ENCODE data around the gene ATG16L1.
A peak's percentile ranks its signal among the peaks of the same experiment; 100 is the strongest.

The ATG16L1 gene

DNA sequence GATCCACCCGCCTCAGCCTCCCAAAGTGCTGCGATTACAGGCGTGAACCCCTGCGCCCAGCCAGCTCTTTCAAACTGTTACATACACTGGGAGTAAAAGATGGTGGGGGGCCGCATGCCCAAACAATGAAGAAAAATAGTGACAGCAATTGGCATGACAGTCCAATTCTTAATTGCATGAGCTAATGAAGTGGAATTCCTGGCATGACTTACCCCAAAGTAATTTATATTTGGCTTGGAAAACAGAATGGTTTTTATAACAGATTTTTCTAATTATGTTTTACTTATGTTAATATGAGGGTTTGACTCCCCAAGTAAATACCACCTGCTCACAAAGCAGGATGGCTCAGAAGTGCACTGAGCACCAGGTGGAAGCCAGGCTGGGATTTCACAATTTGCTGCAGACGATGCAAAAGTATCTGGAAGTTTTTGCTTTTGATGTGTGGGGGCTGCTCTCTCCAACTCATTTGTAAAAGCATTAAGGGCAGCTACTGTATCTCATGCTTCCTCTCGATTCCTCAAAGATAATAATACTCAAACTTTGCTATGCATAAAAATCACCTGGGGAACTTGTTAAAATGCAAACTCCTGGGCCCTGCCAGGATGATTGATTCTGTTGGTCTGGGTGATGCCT lies 24.0 kb upstream of the ATG16L1 start:
- no peak for DNase-seq

DNA sequence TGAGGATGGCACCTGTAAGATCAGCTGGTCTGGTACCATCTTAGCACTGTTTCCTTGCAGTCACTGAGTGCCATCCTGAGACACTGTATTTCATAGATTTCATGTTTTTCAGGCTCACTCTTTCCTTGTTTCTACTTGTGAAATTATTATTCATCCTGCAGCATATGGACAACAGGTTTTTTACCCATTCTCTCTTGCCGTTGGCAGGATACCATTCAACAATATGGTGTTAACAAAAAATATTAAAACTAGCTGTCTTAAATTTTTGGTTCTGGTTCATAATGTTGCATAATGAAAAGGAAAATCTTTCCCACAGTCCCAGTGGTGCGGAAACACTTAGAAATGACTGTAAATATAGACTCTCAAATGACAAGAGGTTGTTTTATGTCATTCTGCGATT lies 23.1 kb upstream of the ATG16L1 start:
- no peak for DNase-seq

DNA sequence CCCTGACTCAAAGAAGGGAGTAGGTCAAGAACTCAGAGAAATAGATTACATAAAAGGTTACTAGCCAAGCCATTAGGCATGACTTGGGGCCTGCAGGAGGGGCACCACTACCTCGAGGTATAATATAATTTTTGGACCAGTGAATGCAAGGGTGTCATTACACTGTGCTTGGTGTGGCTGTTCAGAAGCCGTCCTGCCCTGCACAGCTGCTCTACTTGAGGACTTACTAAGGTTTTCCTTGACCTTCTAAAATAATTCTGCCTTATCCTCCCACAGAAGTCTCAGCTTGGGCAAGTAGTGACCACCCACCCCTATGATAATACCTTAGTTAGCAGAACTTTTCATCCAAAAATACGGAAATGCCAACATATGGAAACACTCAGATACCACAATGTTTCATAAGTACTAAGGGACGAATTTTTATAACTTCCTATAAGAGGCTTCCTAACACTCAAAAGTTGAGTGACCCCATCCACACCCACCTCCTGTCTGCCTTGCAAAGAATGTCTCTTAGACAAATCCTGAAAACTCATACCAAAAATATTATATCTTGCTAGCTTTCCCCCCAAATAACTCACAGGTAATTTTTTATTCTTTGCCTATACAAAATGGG lies 17.7 kb upstream of the ATG16L1 start:
- no peak for DNase-seq

DNA sequence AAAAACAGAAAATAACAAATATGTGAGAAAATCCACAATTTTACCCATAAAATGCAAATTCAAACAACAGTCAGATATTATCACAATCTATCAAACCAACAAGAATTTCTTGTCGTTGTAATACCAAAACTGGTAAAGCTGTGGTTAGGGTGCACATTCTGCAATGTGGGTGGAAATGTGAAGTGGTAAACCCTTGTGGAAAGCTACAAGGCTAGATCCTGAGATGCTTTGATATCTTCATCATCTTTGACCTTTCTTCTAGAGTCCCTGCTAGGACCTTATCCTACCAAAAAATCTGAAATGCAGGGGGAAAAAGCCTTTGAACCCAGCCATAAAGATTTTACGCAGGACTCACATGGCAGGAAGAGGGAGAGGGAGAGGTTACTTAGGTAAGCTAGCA lies 17.2 kb upstream of the ATG16L1 start:
- no peak for DNase-seq

DNA sequence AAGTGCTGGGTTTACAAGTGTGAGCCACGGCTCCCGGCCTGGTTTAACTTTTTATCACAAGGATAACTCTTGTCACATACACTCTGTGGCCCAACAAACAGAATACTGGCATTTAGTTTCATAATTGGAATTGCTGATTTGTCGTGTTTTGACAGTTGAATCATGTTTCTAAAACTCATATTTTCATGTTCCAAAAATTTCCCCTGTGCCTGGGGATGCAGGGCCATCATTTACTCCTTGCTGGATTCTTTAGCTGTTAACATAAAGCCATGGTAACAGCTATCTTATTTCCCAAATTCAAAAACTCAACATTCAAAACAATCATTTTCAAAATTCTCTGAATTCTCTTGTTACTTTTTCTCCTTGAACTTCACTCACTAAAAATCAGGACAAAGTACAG lies 16.5 kb upstream of the ATG16L1 start:
- DNase-seq = no peak

DNA sequence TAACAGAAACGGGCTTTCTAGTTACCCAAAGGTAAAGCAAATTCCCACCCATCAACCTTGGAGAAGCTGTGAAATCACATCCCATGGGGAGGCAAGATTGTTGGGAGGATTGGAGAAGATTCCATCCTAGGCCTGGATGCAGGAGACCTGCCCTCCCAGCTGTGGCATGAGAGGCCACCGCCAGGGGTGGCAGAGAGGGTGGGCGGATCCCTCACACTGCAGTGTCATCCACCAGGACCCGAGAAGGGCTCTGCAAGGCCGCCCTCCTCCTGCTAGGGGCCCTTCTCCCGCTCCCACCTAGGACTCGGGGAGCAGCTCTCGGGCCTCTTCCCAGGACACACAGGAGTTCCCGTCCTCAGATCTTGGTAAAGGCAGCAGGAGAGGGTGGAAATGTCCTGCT lies 15.5 kb upstream of the ATG16L1 start:
- DNase-seq = no peak

DNA sequence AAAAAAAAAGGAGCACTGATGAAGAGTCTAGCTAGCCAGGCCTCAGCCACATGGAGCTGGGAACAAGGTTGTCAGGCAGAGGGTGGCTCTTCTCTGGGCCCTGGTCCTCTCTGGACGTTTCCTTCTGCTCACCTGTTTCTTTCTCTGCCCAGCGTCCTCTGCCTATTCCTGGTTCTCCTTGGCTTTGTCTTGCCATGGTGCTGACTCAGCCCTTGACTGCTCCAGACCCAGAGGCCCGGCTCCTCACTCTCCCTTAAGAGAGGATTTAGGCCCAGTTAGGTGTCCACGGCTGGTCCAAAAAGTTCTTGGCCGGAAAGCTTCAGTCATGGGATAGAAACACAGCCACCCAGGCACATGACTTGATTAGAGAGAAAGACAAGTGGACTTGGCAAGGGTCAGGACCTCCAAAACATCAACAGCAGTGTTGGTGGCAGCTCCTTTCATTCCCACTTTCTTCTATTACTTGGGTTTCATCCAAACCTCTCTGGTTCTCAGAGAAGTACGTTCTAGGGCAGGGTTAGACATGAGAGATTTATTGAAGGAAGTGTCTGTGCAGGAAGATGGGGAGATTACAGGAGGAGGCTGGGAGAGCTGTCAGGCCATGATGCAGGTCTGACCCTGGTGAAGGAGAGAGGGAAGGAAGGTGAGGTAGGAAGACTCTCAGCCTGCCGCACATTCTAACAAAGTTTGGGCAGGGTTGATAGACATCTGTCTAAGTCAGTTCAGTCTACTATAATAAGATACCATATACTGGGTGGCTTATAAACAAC lies 14.5 kb upstream of the ATG16L1 start:
- DNase-seq = no peak

DNA sequence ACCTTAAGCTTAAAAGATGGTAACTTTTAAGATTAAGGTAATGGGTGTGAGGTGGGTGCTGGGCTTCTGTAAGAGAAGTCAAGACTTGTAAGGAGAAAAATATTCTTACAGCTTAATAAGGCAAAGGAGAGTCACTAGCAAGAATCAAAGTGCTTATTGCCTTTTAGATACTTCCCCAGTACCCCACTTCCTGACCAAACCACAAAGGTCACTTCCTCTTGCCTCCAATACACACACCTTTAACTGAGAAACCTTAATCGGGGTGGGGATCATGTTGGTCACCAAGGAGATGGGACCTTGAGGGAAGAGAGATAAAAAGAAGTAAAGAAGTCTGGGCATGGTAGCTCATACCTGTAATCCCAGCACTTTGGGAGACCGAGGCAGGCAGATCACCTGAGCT lies 10.6 kb upstream of the ATG16L1 start:
- peak; percentile 23 for DNase-seq

DNA sequence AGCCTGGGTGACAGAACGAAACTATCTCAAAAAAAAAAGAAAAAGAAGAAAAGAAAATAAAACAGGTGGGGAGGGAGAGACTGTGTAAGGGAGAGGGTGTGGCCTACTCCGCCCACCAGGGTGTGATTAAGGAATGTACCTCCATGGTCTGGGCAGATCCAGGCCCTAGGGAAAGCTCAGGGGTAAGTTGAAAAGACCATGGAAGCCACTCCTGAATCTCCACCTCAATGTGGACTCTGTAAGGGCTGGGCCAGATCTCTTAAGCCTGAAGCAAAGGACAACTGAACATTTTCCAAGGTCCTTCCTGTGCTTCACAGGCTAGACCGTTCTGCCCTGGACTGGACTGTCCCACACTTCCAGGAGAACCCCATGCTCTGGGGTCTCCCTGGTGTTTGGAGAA lies 9.7 kb upstream of the ATG16L1 start:
- no peak for DNase-seq

DNA sequence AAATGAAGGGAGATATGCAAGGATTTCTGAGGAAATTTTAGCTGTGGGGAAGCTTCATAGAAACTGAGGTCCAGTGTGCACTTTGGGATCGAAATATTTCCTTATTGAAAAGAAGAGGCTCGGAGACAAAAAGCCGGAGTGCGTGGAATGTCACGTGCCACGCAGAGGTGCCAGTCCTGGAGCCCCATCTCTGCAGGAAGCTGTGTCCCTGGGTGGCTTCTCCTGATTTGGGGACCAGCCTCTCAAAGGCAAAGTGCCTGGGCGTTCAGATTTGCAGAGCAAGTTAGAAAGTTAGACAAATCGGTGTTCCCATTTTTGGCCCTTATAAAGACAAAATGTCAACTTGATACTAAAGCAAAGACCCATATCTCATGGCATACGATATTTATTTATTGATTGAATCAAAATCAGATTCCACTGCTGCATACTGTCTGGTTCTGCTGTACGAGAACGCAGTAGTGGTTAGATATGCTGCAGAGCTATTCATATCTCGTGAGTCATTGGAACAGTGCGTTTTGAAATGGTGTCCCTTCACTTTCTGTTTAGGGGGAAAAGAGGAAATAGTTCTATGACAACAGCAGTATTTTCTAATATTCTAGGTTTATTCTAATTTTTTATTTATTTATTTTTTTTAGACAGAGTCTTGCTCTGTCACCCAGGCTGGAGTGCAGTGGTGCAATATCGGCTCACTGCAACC lies 9.1 kb upstream of the ATG16L1 start:
- DNase-seq = no peak

DNA sequence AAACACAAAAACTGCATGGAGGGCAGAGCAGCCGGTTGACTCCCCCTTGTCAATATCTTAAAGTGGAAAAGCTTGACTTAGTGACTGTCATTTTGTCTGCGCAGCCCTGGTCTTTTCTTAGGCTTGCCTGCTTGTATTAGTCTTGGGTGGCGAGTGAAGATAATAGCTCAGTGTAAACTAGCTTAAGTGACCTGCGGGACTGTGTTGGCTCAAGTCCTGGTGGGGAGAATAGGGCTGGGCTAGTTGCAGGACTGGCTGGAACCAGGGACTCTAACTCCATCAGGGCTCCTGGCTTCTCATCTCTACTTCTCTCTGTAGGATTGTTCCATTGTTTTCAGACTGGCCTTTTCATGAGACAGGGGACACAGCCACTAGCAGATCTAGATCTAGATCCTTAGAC lies 8.1 kb upstream of the ATG16L1 start:
- DNase-seq = no peak

DNA sequence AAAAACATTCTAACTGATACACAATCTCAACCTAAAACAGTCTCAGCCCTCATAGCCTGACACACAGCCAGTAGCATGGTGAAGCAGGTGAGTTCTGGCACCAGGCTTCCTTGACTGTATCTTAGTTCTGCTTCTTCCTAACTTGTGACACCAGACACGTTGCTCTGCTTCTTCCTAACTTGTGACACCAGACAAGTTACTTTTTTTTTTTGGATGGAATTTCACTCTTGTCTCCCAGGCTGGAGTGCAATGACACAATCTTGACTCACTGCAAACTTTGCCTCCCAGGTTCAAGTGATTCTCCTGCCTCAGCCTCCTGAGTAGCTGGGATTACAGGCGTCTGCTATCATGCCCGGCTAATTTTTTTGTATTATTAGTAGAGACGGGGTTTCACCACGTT lies 6.7 kb upstream of the ATG16L1 start:
- DNase-seq = no peak

DNA sequence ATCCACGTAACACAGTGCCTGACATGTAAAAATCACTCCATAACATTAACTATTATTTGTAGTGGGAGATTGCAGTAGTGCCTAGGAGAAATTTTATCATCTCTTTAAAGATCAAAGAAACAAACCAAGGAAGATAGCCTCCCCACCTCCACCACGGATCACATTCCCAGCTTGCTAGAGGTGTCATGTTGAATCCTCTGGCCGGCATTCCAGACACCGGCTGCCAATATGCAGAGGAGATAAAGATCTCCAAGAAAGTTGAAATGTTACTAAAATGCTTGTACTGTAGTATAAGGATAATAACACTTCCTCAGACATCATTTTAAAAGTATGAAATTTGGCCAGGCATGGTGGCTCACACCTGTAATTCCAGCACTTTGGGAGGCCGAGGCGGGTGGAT lies 6.1 kb upstream of the ATG16L1 start:
- DNase-seq = no peak

DNA sequence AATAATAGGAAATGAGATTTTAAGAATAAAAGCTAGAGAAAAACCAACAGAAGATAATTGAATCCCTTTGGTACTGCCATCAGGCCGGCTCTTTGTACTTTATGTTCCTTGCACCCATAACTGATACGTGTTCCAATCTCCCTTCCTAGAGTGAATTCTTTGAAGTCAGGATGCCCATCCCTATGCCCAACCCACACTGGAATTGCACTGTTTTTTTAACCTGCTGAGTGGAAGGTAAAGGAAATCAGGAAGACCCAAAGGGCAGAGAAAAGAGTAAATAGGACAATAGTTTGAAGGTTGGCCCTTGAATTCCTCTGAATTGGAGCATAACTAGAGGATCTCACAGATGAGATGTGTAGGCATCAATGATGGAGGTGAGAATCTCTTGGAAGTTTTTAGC lies 4.4 kb upstream of the ATG16L1 start:
- DNase-seq = no peak

DNA sequence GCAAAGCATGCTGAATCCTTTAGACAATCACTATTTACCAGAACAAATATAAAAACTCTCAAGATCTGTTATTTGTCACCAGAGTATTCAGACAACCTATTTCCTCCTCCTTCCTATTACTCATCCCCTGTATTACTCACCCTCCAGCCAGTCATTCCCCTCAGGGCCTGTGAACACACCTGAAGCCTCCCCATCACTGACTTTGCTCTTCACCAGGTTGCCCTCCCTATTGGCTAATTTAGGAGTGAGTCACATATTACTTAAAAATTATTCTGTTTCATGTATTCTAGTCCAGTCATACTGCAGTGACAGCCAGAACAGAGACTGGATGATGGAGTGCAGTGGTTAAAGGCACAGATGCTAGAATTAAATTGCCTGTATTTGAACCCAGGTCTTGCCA lies 3.7 kb upstream of the ATG16L1 start:
- peak; percentile 41 for DNase-seq

DNA sequence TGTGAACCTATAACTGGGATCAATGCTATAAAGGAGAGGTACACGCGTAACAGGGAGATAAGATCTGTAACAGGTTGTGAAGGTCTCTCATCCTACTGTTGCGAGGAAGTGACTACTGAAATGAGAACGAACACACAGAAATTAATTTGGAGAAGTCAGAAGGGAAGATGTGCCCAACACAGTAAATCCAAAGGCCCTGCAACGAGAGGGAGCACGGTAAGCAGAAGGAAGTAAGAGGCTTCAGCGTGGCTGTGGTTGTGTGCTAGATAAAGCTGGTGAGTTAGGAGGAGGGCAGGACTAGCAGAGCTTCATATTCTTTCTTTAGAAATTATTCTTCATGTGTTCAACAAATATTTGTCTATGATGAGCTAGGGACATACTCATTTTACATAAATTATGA lies 2.5 kb upstream of the ATG16L1 start:
- DNase-seq = no peak

DNA sequence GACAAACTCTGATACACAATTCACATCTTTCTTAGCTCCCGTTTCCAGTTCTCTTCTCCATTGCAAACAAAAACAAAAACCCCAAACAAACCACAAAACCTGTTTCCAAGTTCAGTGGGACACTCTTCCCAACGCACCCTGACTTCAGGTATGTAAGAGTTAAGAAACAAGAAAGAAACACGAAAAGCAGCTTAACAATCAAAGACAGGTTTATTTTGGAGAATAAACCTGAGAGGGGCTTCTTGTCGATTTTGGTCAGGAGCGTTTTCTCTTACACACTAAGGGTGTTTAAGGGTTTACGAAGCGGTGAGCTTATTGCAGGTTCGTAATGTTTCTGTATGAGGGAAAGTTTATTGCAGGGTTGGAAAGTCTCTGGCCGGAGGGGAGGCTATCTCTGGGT lies 905 bp upstream of the ATG16L1 start:
- DNase-seq = no peak

DNA sequence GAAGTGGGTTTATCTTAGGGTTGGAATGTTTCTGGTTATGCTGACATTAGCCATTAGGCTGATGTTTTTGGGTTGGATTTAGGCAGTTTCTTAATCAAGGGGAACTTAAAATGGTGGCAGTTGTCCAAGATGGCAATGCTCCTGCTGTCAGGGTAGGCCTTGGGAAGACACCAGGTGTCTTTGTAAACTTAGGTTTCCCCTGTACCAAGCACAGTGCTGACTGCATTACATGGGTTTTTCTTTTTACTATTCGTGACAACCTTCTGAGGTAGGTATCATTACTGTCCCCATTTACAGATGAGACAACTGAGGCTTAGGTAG lies 528 bp upstream of the ATG16L1 start:
- DNase-seq = no peak

DNA sequence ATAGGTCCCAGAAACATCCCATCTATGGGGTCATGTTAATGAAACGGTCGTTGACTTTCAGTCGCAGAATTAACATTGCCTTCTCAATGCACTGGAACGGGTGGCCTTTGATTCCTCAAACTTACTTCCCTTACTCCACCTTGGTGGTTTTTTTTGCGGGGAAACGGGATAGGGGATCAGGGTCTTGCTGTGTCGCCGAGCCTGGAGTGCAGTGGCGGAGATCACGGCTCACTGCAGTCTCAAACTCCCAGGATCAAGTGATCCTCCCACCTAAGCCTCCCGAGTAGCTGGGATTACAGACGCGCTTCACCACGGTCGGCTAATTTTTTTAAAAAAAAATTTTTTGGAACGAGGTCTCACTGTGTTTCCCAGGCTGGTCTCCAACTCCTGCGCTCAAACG lies 754 bp downstream of the ATG16L1 start:
- no peak for DNase-seq

DNA sequence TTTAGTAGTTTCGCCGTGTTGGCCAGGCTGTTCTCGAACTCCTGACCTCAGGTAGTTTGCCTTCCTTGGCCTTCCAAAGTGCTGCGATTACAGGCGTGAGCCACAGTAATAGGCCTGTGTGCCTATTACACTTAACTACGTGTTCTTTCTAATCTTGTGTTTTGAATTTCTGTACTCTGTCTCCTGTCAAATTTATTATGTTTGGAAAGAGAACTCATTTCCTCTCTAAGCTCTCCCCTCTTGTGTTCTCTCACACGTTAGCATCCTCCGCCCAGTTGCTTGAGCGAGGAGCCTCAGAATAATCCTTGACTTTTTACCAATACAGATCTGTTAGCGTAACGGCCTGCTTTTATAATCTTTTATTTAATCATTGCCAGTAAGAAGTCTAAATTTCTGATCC lies 3.7 kb downstream of the ATG16L1 start:
- no peak for DNase-seq

DNA sequence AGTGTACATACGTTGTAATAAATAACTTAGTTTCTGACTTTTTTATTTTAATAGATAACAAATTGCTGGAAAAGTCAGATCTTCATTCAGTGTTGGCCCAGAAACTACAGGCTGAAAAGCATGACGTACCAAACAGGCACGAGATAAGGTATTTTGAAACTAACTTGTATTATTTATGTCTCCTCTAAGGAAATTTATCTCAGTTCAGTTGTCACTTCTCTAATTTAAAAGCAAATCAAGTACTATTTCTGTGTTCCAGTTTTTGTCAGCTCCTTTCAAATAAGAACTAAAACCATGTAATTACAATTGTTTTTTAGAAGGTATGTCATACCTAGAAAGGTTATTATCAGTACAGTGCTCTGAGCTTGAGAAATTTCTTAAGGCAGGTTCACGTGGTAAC lies 4.6 kb downstream of the ATG16L1 start:
- DNase-seq = no peak

DNA sequence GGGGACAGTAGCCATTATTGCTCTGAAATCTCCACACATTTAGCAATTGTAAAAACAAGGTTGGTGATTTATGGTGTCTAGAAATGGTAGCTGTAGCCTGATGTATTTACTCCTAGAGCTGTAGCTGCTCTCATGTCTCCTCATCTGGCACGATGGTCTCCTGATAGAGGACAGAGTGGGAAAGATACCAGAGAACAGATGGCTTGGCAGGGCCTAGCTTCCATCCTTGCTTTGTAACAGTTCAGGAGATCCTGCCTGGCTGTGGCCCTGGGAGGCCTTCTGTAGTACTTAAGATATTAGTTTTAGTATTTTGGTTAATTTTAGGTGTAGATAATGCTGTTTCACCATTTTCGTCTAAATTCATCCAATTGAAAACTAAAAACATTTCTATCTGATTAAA lies 6.7 kb downstream of the ATG16L1 start:
- no peak for DNase-seq

DNA sequence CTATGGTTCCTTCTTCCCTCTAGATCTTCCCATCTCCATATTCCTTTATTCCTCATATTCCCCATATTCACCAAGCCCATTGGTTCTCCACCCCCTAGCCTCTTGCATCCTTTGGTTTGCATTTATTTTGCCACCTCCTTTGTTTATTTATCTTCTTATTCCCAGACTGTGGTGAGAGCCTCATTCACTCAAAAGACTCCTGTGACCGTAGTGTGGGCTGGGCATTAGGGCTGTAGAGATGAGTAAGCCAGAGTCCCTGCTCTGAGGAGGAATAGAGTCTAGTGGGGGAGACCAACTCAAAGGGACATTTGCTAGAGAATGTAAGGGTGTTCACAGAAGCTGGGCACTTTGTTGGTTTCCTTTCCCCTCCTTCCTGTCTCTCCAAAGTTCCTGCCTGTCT lies 8.3 kb downstream of the ATG16L1 start:
- DNase-seq = no peak

DNA sequence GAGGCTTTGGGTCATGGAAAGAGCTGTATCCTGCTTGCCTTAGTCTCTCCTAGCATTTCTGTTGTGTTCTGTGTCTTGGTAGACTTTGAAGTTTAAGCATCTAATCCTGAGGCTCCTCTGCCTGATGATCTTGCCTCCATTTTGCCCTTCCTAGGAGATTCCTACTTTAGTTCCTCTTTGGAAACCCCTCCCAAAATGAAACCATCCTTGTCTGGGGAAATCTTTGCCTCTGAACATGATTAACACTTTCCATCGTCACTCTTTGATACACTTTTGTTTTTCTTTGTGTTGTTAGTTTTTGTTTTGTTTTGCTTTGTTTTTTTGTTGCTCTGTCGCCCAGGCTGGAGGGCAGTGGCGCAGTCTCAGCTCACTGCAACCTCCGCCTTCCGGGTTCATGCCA lies 9.2 kb downstream of the ATG16L1 start:
- DNase-seq = no peak

Measured in activated gamma-delta T cell treated with Interleukin-2 at 50 U/mL for 16 hours (primary cell).